Anterior cingulate cortex (tissue), 58 donors: ENCODE measurements around the gene MANF.

Experiments used
- DNase-seq, 58 donors: peaks; one replicate each; lab custom pipeline; 2025; lab: John Stamatoyannopoulos, UW

MANF gene

GRCh38 chr3:51388286-51389029 is 3.4 kb downstream of the MANF start:
- peak in 2 of 58 donors; percentile 20 to 25 for DNase-seq

GRCh38 chr3:51389423-51390183 is 4.5 kb downstream of the MANF start:
- peak in 30 of 58 donors; percentile 10 to 54 (median 26) for DNase-seq

- peak in 1 of 58 donors; percentile 67 for DNase-seq
These were observed 5.4 kb downstream of the MANF start for GRCh38 chr3:51390246-51391074.

- DNase-seq, result peak; percentile 82 to 98 (median 95)
These were observed 6.0 kb downstream of the MANF start, which contains the start of gene RBM15B for GRCh38 chr3:51391075-51391565. TSS of gene RBM15B (plus strand) at chr3:51391285. CDS start at chr3:51391400, 115 bp downstream.

- peak in 7 of 58 donors; percentile 31 to 49 (median 42) for DNase-seq
These were observed 6.7 kb downstream of the MANF start for GRCh38 chr3:51391566-51392354.

GRCh38 chr3:51392355-51393133 is 7.5 kb downstream of the MANF start:
- no peak for DNase-seq

- DNase-seq, result no peak
These were observed 8.0 kb downstream of the MANF start for GRCh38 chr3:51393134-51393495.

GRCh38 chr3:51393564-51393963 is 8.5 kb downstream of the MANF start:
- no peak for DNase-seq

GRCh38 chr3:51394541-51394940 is 9.4 kb downstream of the MANF start:
- DNase-seq, result no peak

GRCh38 chr3:51395493-51396213 is 10.6 kb downstream of the MANF start:
- DNase-seq, result no peak

GRCh38 chr3:51396401-51396800 is 11.3 kb downstream of the MANF start:
- DNase-seq, result no peak

- DNase-seq, result no peak
These were observed 12.3 kb downstream of the MANF start for GRCh38 chr3:51397392-51397791.

GRCh38 chr3:51398595-51399310 is 13.7 kb downstream of the MANF start:
- DNase-seq, result no peak

GRCh38 chr3:51400166-51400565 is 15.1 kb downstream of the MANF start:
- no peak for DNase-seq

- DNase-seq, result no peak
These were observed 16.6 kb downstream of the MANF start for GRCh38 chr3:51401735-51402134.

GRCh38 chr3:51403675-51404074 is 18.6 kb downstream of the MANF start:
- DNase-seq, result no peak

GRCh38 chr3:51408021-51408420 is 22.9 kb downstream of the MANF start:
- DNase-seq, result no peak

GRCh38 chr3:51408813-51409212 is 23.7 kb downstream of the MANF start:
- DNase-seq, result no peak
